ENCODE results near the gene EPC2. TPM values are rescaled to one million over a fixed set of nuclear protein-coding genes. Genes with fewer than 3 reads are reported as not detected.
"Not testable (repeated sequence)": the region's sequence is repeated elsewhere in the genome, so short reads cannot be mapped to it uniquely, and the experiment has no call there.

Gene EPC2
- total and polyA plus RNA-seq, 2 donors (not counting 1 experiment from before 2014, with no cell fraction given): 18.0 to 72.3 TPM

- Mint-ChIP-seq H3K4me3 (no peak overlapping the region), H3K4me1 (peaks cover 51% of the 10 kb centered on the region), H3K27ac (no peak overlapping the region), H3K27me3 (no peaks in the 10 kb centered on the region), H3K9me3 (ENCODE audit: insufficient read depth) (no peaks in the 10 kb centered on the region)
- ATAC-seq (ENCODE audit: low read depth) (no peak), DNase-seq (no peak)
- H3K4me1 ChIP-seq (ENCODE audit: control insufficient read depth in 2 of 2, insufficient read depth in 2 of 2, low read length in 2 of 2): peaks cover 0 to 4% of the 10 kb centered on the region in 2 donors
- H4K20me1 ChIP-seq (ENCODE audit: control insufficient read depth, insufficient read depth, low read length, poor library complexity, severe bottlenecking): peaks cover 97% of the 10 kb centered on the region
- H3K27ac ChIP-seq (ENCODE audit: low read length in 2 of 2): no peak overlapping the region
- H3K27me3 ChIP-seq (replicated peaks in 1 of 4; ENCODE audit: control extremely low read depth in 1 of 4, control insufficient read depth in 3 of 4, insufficient read depth in 4 of 4, low read length in 3 of 4): no peaks in the 10 kb centered on the region
- TF ChIP-seq EZH2 (IDR thresholded peaks at IDR 0.05; ENCODE audit: borderline replicate concordance, insufficient read depth, low read depth, low read length, poor library complexity, severe bottlenecking) (no peak), CTCF (IDR thresholded peaks at IDR 0.05) (no peak)
- no peaks in the 10 kb centered on the region for H3K36me3 ChIP-seq (replicated peaks in 1 of 2; ENCODE audit: control extremely low read depth in 1 of 2, control insufficient read depth in 1 of 2, extremely low read depth in 1 of 2, insufficient read depth in 2 of 2, low read length in 1 of 2)
- no peaks in the 10 kb centered on the region for H3K9me3 ChIP-seq (ENCODE audit: control extremely low read depth in 1 of 3, control insufficient read depth in 2 of 3, insufficient read depth in 1 of 3, low read length in 2 of 3)
- ChIA-PET CTCF (no interaction called here), POLR2A (no interaction called here)
- H2AFZ ChIP-seq (ENCODE audit: insufficient read depth, low read depth, low read length, poor library complexity, severe bottlenecking): no peak overlapping the region
- H3K79me2 ChIP-seq (ENCODE audit: control insufficient read depth, insufficient read depth, low read length): peaks cover 98% of the 10 kb centered on the region
- intact Hi-C loops (cut with micrococcal nuclease): no loop called here
- WGBS (ENCODE audit: insufficient coverage): 80% methylated on average over 2 of the region's 6 CpGs
- no peak overlapping the region for H3K4me2 ChIP-seq (replicated peaks; ENCODE audit: low read depth, low read length, poor library complexity, severe bottlenecking)
- no peak overlapping the region for H3K4me3 ChIP-seq (ENCODE audit: control extremely low read depth in 1 of 5, extremely low read depth in 1 of 5, insufficient read depth in 1 of 5, low read depth in 2 of 5, low read length in 4 of 5)
- no peak overlapping the region for H3K9ac ChIP-seq (ENCODE audit: low read length)
Observed at GRCh38 chr2:148684507-148684906, 40.0 kb downstream of the EPC2 start.

GRCh38 chr2:148687543-148687942 lies 43.0 kb downstream of the EPC2 start:
- no peak overlapping the region for H3K4me3 Mint-ChIP-seq
- no CpG with 5 or more reads among the region's 3 CpGs for WGBS (ENCODE audit: insufficient coverage)
- H3K9me3 Mint-ChIP-seq (ENCODE audit: insufficient read depth): no peaks in the 10 kb centered on the region
- Histone ChIP-seq H3K9ac (ENCODE audit: low read length) (no peak overlapping the region), H3K4me3 (ENCODE audit: control extremely low read depth in 1 of 5, extremely low read depth in 1 of 5, insufficient read depth in 1 of 5, low read depth in 2 of 5, low read length in 4 of 5) (no peak overlapping the region), H3K9me3 (ENCODE audit: control extremely low read depth in 1 of 3, control insufficient read depth in 2 of 3, insufficient read depth in 1 of 3, low read length in 2 of 3) (no peaks in the 10 kb centered on the region), H3K79me2 (ENCODE audit: control insufficient read depth, insufficient read depth, low read length) (peaks cover 76% of the 10 kb centered on the region), H3K27me3 (replicated peaks in 1 of 4; ENCODE audit: control extremely low read depth in 1 of 4, control insufficient read depth in 3 of 4, insufficient read depth in 4 of 4, low read length in 3 of 4) (no peaks in the 10 kb centered on the region), H3K4me2 (replicated peaks; ENCODE audit: low read depth, low read length, poor library complexity, severe bottlenecking) (no peak overlapping the region), H3K36me3 (replicated peaks in 1 of 2; ENCODE audit: control extremely low read depth in 1 of 2, control insufficient read depth in 1 of 2, extremely low read depth in 1 of 2, insufficient read depth in 2 of 2, low read length in 1 of 2) (peaks cover 11 to 23% of the 10 kb centered on the region in 2 experiments), H3K4me1 (ENCODE audit: control insufficient read depth in 2 of 2, insufficient read depth in 2 of 2, low read length in 2 of 2) (peaks cover 0 to 4% of the 10 kb centered on the region in 2 donors), H4K20me1 (ENCODE audit: control insufficient read depth, insufficient read depth, low read length, poor library complexity, severe bottlenecking) (peaks cover 83% of the 10 kb centered on the region), H2AFZ (ENCODE audit: insufficient read depth, low read depth, low read length, poor library complexity, severe bottlenecking) (no peak overlapping the region), H3K27ac (ENCODE audit: low read length in 2 of 2) (no peak overlapping the region)
- CTCF ChIA-PET: interaction anchor here (0.9 to 2.0 kb wide), 2 partner anchors 10 to 12 kb away, joined by 4 to 5 read pairs; no protein-coding TSS in a partner anchor
- no peak overlapping the region for H3K27ac Mint-ChIP-seq
- DNase-seq (no peak), ATAC-seq (ENCODE audit: low read depth) (no peak)
- POLR2A ChIA-PET: no interaction called here
- H3K27me3 Mint-ChIP-seq: no peaks in the 10 kb centered on the region
- H3K4me1 Mint-ChIP-seq: peaks cover 38% of the 10 kb centered on the region
- TF ChIP-seq EZH2 (IDR thresholded peaks at IDR 0.05; ENCODE audit: borderline replicate concordance, insufficient read depth, low read depth, low read length, poor library complexity, severe bottlenecking) (no peak), CTCF (IDR thresholded peaks at IDR 0.05) (no peak)
- intact Hi-C loops (cut with micrococcal nuclease): no loop called here

- H3K79me2 ChIP-seq (ENCODE audit: control insufficient read depth, insufficient read depth, low read length): peaks cover 76% of the 10 kb centered on the region
- H3K4me3 Mint-ChIP-seq; H3K27me3 ChIP-seq (replicated peaks in 1 of 4; ENCODE audit: control extremely low read depth in 1 of 4, control insufficient read depth in 3 of 4, insufficient read depth in 4 of 4, low read length in 3 of 4); H3K4me3 ChIP-seq (ENCODE audit: control extremely low read depth in 1 of 5, extremely low read depth in 1 of 5, insufficient read depth in 1 of 5, low read depth in 2 of 5, low read length in 4 of 5); H3K27ac ChIP-seq (ENCODE audit: low read length in 2 of 2); intact Hi-C loops (cut with micrococcal nuclease); H3K9ac ChIP-seq (ENCODE audit: low read length); ATAC-seq (ENCODE audit: low read depth); H2AFZ ChIP-seq (ENCODE audit: insufficient read depth, low read depth, low read length, poor library complexity, severe bottlenecking); H3K4me1 ChIP-seq (ENCODE audit: control insufficient read depth in 2 of 2, insufficient read depth in 2 of 2, low read length in 2 of 2); DNase-seq; H3K27ac Mint-ChIP-seq; H3K9me3 ChIP-seq (ENCODE audit: control extremely low read depth in 1 of 3, control insufficient read depth in 2 of 3, insufficient read depth in 1 of 3, low read length in 2 of 3); POLR2A ChIA-PET; H3K27me3 Mint-ChIP-seq; H3K4me2 ChIP-seq (replicated peaks; ENCODE audit: low read depth, low read length, poor library complexity, severe bottlenecking); H3K9me3 Mint-ChIP-seq (ENCODE audit: insufficient read depth): not testable (repeated sequence)
- H3K36me3 ChIP-seq (replicated peaks in 1 of 2; ENCODE audit: control extremely low read depth in 1 of 2, control insufficient read depth in 1 of 2, extremely low read depth in 1 of 2, insufficient read depth in 2 of 2, low read length in 1 of 2): peaks cover 11 to 23% of the 10 kb centered on the region in 2 experiments
- peaks cover 80% of the 10 kb centered on the region for H4K20me1 ChIP-seq (ENCODE audit: control insufficient read depth, insufficient read depth, low read length, poor library complexity, severe bottlenecking)
- CTCF ChIA-PET: interaction anchor here (0.9 to 2.0 kb wide), 2 partner anchors 10 to 12 kb away, joined by 4 to 5 read pairs; no protein-coding TSS in a partner anchor
- peaks cover 35% of the 10 kb centered on the region for H3K4me1 Mint-ChIP-seq
Observed at GRCh38 chr2:148688011-148688410, 43.5 kb downstream of the EPC2 start.
